Left colon (tissue), 2 donors: ENCODE measurements around the gene NBPF1. TPM values are rescaled to one million over a fixed set of nuclear protein-coding genes. Genes with fewer than 3 reads are reported as not detected.

Source experiments
- total RNA-seq, 2 donors: library from RNA; stranded (reverse); fragmentation: NEBNext Ultra II Directional; extraction: Animal tissue kit (Norgen Biotek cat#: 25700); gene quantifications; one replicate each; pipeline ENCODE4 v1.2.1, GENCODE V29; 2021
- donor health status: DM: no; HTN: no; CAD: no.
- donor health status: DM: yes; HTN: yes; CAD: no.

The NBPF1 gene
- total RNA-seq, 2 donors from 2014 or later: 101 to 109 TPM

Other genes starting within 250 kb of the NBPF1 start
- 100 to 1,000 TPM; 111 to 123 TPM for gene SZRD1, start 246.3 kb downstream of the NBPF1 start, total RNA-seq
- gene SPATA21, start 176.1 kb downstream of the NBPF1 start, total RNA-seq: not detected
- gene NECAP2, start 172.8 kb downstream of the NBPF1 start, total RNA-seq: 10 to 100 TPM; 41.5 to 57.0 TPM
- 1,000 to 10,000 TPM; 3,977 to 5,589 TPM for gene RNU1-1, start 99.3 kb downstream of the NBPF1 start, total RNA-seq
- gene RNU1-3, start 53.4 kb upstream of the NBPF1 start, total RNA-seq: 1,000 to 10,000 TPM; 3,977 to 5,589 TPM
- 1,000 to 10,000 TPM; 3,977 to 5,589 TPM for gene RNU1-4, start 127.0 kb upstream of the NBPF1 start, total RNA-seq